Activated CD8-positive, alpha-beta T cell treated with anti-CD3 and anti-CD28 coated beads for 36 hours (primary cell): ENCODE data around the gene SMG6. TPM values are rescaled to one million over a fixed set of nuclear protein-coding genes. Genes with fewer than 3 reads are reported as not detected.
"Not testable (repeated sequence)": the region's sequence is repeated elsewhere in the genome, so short reads cannot be mapped to it uniquely, and the experiment has no call there.

ENCODE experiments used
- ATAC-seq: fragments of 200-7000 bp; cut with Tn5 transposase; one replicate; pipeline ENCODE4 v1.10.0; 2021; ENCODE audit warnings: mild to moderate bottlenecking, moderate library complexity
- CTCF ChIA-PET: fragments of 350-600 bp; sonication (Branson Sonifier 250); formaldehyde crosslinking; loops from one replicate; lab custom pipeline; 2021; ENCODE audit warnings: antibody characterized with exemption; lab: Charles Lee
- POLR2A ChIA-PET: fragments of 350-600 bp; sonication (Branson Sonifier 250); formaldehyde crosslinking; loops from one replicate; lab custom pipeline; 2021; ENCODE audit warnings: antibody characterized with exemption; lab: Charles Lee
- DNase-seq: peaks from one replicate; pipeline ENCODE4 v3.0.0-alpha.2; 2020
- H3K27ac Mint-ChIP-seq: one replicate; pipeline ENCODE4 v1.8.0; 2021; ENCODE audit warnings: mild to moderate bottlenecking, mixed read lengths
- H3K27me3 Mint-ChIP-seq: one replicate; pipeline ENCODE4 v1.8.0; 2021; ENCODE audit warnings: mixed read lengths
- H3K36me3 Mint-ChIP-seq: one replicate; pipeline ENCODE4 v1.8.0; 2021; ENCODE audit warnings: low read depth, mixed read lengths
- H3K4me1 Mint-ChIP-seq: one replicate; pipeline ENCODE4 v1.8.0; 2021; ENCODE audit warnings: low read depth, mixed read lengths
- H3K4me3 Mint-ChIP-seq: one replicate; pipeline ENCODE4 v1.8.0; 2021; ENCODE audit warnings: mild to moderate bottlenecking, moderate library complexity, mixed read lengths
- H3K9me3 Mint-ChIP-seq: one replicate; pipeline ENCODE4 v1.8.0; 2021; ENCODE audit warnings: mixed read lengths
- intact Hi-C: fragments of 100-400 bp; cut with micrococcal nuclease; formaldehyde crosslinking; loops from one replicate; pipeline ENCODE4 v1.10.0; 2022
- total RNA-seq, 2 experiments: library from RNA; stranded (reverse); gene quantifications; one replicate each; pipeline ENCODE4 v1.2.3, GENCODE V29; 2021
- TF ChIP-seq, protein P1 (sequence below): fragments of 200-600 bp; IDR thresholded peaks from one replicate; pipeline ENCODE4 v1.8.0; 2022; ENCODE audit warnings: antibody characterized with exemption, mild to moderate bottlenecking

The SMG6 gene
- total RNA-seq, 2 experiments from 2014 or later = 39.6 to 40.4 TPM

- ATAC-seq (no peak), DNase-seq (no peak)
- no peaks in the 10 kb centered on the region for H3K9me3 Mint-ChIP-seq
- no peak overlapping the region for H3K27ac Mint-ChIP-seq
- no peak overlapping the region for H3K4me3 Mint-ChIP-seq
- ChIA-PET CTCF (interaction anchor here (0.8 to 1.4 kb wide), 4 partner anchors 10 to 60 kb away, joined by 3 to 5 read pairs (median 4); no protein-coding TSS in a partner anchor), POLR2A (interaction anchor here (1.3 kb wide), 1 partner anchor 11 kb away, joined by 3 read pairs; no protein-coding TSS in a partner anchor)
- peaks cover 7% of the 10 kb centered on the region for H3K36me3 Mint-ChIP-seq
- H3K27me3 Mint-ChIP-seq = no peaks in the 10 kb centered on the region
- TF ChIP-seq, protein P1, sequence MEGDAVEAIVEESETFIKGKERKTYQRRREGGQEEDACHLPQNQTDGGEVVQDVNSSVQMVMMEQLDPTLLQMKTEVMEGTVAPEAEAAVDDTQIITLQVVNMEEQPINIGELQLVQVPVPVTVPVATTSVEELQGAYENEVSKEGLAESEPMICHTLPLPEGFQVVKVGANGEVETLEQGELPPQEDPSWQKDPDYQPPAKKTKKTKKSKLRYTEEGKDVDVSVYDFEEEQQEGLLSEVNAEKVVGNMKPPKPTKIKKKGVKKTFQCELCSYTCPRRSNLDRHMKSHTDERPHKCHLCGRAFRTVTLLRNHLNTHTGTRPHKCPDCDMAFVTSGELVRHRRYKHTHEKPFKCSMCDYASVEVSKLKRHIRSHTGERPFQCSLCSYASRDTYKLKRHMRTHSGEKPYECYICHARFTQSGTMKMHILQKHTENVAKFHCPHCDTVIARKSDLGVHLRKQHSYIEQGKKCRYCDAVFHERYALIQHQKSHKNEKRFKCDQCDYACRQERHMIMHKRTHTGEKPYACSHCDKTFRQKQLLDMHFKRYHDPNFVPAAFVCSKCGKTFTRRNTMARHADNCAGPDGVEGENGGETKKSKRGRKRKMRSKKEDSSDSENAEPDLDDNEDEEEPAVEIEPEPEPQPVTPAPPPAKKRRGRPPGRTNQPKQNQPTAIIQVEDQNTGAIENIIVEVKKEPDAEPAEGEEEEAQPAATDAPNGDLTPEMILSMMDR = no peak
- intact Hi-C loops = no loop called here
- H3K4me1 Mint-ChIP-seq = peaks cover 21% of the 10 kb centered on the region
Measured at GRCh38 chr17:2203818-2204217, 99.8 kb downstream of the SMG6 start.

- TF ChIP-seq, protein P1 = no peak
- no peaks in the 10 kb centered on the region for H3K9me3 Mint-ChIP-seq
- no peak overlapping the region for H3K4me3 Mint-ChIP-seq
- no peaks in the 10 kb centered on the region for H3K27me3 Mint-ChIP-seq
- CTCF ChIA-PET = interaction anchor here (1.4 kb wide), 1 partner anchor 42 kb away, joined by 5 read pairs; no protein-coding TSS in a partner anchor
- intact Hi-C loops = no loop called here
- POLR2A ChIA-PET = interaction anchor here (0.6 kb wide), 1 partner anchor 133 kb away, joined by 3 read pairs; no protein-coding TSS in a partner anchor
- peaks cover 7% of the 10 kb centered on the region for H3K36me3 Mint-ChIP-seq
- peak; percentile 37 for ATAC-seq
- H3K27ac Mint-ChIP-seq = peak overlapping the region; percentile 55
- no peak for DNase-seq
- H3K4me1 Mint-ChIP-seq = peaks cover 21% of the 10 kb centered on the region
Measured at GRCh38 chr17:2202996-2203575, 100.5 kb downstream of the SMG6 start.

- TF ChIP-seq, protein P1 = no peak
- peak overlapping the region; percentile 55 for H3K27ac Mint-ChIP-seq
- H3K36me3 Mint-ChIP-seq = peaks cover 7% of the 10 kb centered on the region
- H3K27me3 Mint-ChIP-seq = no peaks in the 10 kb centered on the region
- H3K9me3 Mint-ChIP-seq = no peaks in the 10 kb centered on the region
- CTCF ChIA-PET = interaction anchor here (1.4 kb wide), 1 partner anchor 42 kb away, joined by 5 read pairs; no protein-coding TSS in a partner anchor
- H3K4me3 Mint-ChIP-seq = no peak overlapping the region
- DNase-seq (no peak), ATAC-seq (peak; percentile 37)
- H3K4me1 Mint-ChIP-seq = peaks cover 21% of the 10 kb centered on the region
- POLR2A ChIA-PET = interaction anchor here (0.6 kb wide), 1 partner anchor 133 kb away, joined by 3 read pairs; no protein-coding TSS in a partner anchor
- intact Hi-C loops = no loop called here
Measured at GRCh38 chr17:2202302-2202995, 101.1 kb downstream of the SMG6 start.

DNA sequence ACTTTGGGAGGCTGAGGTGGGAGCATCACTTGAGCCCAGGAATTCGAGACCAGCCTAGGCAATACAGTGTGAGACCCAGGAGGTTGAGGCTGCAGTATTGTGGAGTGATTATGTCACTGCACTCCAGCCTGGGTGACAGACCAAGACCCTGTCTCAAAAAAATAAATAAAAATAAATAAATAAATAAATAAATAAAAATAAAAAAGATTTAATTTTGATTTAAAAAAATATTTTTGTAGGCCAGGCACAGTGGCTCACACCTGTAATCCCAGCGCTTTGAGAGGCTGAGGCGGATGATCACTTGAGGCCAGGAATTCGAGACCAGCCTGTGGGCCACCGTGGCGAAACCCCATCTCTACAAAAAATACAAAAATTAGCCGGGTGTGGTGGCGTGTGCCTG, 104.2 kb downstream of the SMG6 start:
- H3K27ac Mint-ChIP-seq, H3K4me3 Mint-ChIP-seq, H3K9me3 Mint-ChIP-seq, POLR2A ChIA-PET, DNase-seq, H3K27me3 Mint-ChIP-seq, ATAC-seq: not testable (repeated sequence)
- intact Hi-C loops = loop anchor here (10.0 kb wide), 1 partner anchor 45 kb away; no protein-coding TSS in a partner anchor
- CTCF ChIA-PET = interaction anchor here (0.6 kb wide), 1 partner anchor 44 kb away, joined by 3 read pairs; no protein-coding TSS in a partner anchor
- peaks cover 18% of the 10 kb centered on the region for H3K36me3 Mint-ChIP-seq
- H3K4me1 Mint-ChIP-seq = peaks cover 45% of the 10 kb centered on the region

DNA sequence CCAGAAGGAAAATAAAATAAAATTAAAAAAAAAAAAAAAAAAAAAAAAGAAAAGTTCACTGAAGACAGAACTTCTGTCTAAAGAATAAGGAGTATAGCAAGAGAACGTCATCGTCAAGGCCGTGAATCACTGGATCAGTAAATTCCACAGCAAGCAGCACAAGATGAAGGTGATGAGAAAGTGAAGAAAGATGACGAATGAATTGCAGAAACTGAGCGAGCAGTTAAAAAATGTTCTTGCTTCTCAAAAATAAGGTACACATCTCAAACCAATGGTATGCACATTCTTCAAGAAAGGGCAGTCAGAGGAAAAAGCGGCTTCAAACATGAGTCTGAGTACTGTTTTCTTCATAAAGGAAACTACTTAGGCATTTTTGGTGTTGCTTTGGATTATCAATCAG, 104.7 kb downstream of the SMG6 start:
- CTCF ChIA-PET = interaction anchor here (0.6 to 1.6 kb wide), 2 partner anchors 44 to 46 kb away, joined by 3 to 6 read pairs; no protein-coding TSS in a partner anchor
- peaks cover 49% of the 10 kb centered on the region for H3K4me1 Mint-ChIP-seq
- intact Hi-C loops = loop anchor here (10.0 kb wide), 1 partner anchor 46 kb away; no protein-coding TSS in a partner anchor
- no peaks in the 10 kb centered on the region for H3K27me3 Mint-ChIP-seq
- ATAC-seq (no peak), DNase-seq (no peak)
- no peaks in the 10 kb centered on the region for H3K9me3 Mint-ChIP-seq
- H3K27ac Mint-ChIP-seq = no peak overlapping the region
- peaks cover 18% of the 10 kb centered on the region for H3K36me3 Mint-ChIP-seq
- TF ChIP-seq, protein P1 = no peak
- H3K4me3 Mint-ChIP-seq = no peak overlapping the region
- POLR2A ChIA-PET = interaction anchor here (0.8 kb wide), 1 partner anchor 67 kb away, joined by 3 read pairs; no protein-coding TSS in a partner anchor
